ENCODE results near the gene SEL1L3.

SEL1L3 gene

DNA sequence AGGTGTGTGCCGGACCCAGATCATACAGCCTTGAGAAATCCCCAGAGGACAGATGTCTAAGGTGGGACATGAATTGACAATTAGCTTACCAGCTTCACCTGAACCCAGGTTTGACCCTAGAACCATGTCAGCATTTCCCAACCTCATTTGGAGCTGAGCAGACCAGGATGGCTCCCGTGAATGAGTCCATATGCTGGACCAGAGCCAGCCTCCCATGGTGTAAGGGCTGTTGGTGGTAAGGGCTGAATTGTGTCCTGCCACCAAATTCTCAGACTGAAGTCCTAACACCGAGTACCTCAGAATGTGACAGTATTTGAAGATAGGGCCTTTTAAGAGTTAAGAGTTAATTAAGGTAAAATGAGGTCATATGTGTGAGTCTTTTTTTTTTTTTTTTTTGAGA, 118.8 kb downstream of the SEL1L3 start:
- in situ Hi-C loops (cut with MboI; ENCODE audit: low sequenced_read_pairs, unreplicated experiment), result no loop called here
- TF ChIP-seq, protein P1, sequence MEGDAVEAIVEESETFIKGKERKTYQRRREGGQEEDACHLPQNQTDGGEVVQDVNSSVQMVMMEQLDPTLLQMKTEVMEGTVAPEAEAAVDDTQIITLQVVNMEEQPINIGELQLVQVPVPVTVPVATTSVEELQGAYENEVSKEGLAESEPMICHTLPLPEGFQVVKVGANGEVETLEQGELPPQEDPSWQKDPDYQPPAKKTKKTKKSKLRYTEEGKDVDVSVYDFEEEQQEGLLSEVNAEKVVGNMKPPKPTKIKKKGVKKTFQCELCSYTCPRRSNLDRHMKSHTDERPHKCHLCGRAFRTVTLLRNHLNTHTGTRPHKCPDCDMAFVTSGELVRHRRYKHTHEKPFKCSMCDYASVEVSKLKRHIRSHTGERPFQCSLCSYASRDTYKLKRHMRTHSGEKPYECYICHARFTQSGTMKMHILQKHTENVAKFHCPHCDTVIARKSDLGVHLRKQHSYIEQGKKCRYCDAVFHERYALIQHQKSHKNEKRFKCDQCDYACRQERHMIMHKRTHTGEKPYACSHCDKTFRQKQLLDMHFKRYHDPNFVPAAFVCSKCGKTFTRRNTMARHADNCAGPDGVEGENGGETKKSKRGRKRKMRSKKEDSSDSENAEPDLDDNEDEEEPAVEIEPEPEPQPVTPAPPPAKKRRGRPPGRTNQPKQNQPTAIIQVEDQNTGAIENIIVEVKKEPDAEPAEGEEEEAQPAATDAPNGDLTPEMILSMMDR (IDR thresholded peaks at IDR 0.05; ENCODE audit: borderline replicate concordance, control extremely low read depth, extremely low read depth, insufficient read depth, missing control alignments), result no peak
- DNase-seq (ENCODE audit: low spot score), result no peak

DNA sequence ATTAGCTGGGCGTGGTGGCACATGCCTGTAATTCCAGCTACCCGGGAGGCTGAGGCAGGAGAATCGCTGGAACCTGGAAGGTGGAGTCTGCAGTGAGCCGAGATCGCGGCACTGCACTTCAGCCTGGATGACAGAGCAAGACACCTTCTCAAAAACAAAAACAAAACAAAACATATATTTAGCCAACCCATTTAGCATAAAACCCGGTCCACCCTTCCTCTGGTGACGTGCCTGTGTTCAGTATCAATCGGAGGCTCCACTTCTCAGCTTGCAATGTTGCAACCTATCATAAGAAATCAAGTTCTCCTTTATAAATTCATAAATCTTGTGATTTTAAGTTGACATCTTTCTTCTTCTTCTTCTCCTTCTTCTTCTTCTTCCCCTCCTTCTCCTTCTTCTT, 133.2 kb downstream of the SEL1L3 start:
- no peak for DNase-seq (ENCODE audit: low spot score)
- TF ChIP-seq, protein P1 (IDR thresholded peaks at IDR 0.05; ENCODE audit: borderline replicate concordance, control extremely low read depth, extremely low read depth, insufficient read depth, missing control alignments), result no peak
- in situ Hi-C loops (cut with MboI; ENCODE audit: low sequenced_read_pairs, unreplicated experiment), result no loop called here

DNA sequence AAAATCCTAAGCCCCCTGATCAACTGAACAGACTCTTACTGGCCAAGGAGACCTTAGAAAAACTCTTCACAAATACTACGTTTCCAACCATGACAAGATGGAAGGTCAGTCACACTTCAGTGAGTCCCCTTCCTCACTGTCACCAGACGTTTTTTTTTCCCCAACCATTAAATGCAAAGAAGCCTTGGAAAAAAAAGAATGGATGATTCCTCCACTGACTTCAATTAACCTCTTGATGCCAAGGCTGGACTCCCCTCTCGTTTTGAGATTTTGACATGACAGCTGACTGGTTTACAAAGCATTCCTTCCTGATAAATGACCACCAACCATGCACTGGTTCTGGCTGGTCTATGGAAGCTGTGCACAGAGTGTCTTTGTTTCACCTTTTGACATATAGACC, 133.9 kb downstream of the SEL1L3 start:
- no peak for DNase-seq (ENCODE audit: low spot score)
- TF ChIP-seq, protein P1 (IDR thresholded peaks at IDR 0.05; ENCODE audit: borderline replicate concordance, control extremely low read depth, extremely low read depth, insufficient read depth, missing control alignments), result no peak
- in situ Hi-C loops (cut with MboI; ENCODE audit: low sequenced_read_pairs, unreplicated experiment), result no loop called here

DNA sequence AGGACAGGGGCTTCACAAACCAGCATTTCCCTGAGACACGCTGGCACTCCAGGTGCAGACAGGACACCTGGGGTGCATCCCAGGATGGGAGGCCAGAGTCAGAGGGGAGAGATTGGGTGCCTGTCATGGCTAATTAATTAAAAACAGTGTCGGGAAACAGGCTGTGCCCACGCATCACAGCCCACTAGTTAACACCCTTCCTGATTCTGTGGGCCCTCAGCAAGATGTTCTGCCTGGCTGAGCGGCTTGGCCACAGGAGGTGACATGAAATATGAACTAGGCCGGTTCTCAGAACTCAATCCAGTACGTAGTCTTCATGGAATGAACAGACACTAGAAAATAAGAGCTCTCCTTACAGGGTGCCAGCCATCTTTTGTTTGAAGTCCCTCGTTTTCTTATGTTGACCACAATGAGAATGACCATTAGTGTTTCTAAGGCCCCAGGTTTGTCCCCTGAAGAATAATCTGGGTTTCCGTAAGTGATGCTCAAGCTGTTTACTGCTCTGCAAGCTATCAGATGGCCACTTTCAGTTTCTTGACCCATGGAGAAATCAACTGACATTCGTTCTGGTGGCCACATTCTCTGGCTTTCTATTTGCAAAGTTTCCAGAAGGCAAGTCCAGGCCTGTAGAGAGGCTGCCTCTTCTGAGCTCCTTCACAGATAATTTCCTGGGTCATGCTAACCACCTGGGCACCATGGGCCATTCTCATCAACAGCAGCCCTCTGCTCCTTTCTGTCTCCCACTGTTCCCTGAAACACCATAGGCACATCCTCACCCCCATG, 134.9 kb downstream of the SEL1L3 start:
- in situ Hi-C loops (cut with MboI; ENCODE audit: low sequenced_read_pairs, unreplicated experiment), result no loop called here
- TF ChIP-seq, protein P1 (IDR thresholded peaks at IDR 0.05; ENCODE audit: borderline replicate concordance, control extremely low read depth, extremely low read depth, insufficient read depth, missing control alignments), result no peak
- DNase-seq (ENCODE audit: low spot score), result peak; percentile 36

DNA sequence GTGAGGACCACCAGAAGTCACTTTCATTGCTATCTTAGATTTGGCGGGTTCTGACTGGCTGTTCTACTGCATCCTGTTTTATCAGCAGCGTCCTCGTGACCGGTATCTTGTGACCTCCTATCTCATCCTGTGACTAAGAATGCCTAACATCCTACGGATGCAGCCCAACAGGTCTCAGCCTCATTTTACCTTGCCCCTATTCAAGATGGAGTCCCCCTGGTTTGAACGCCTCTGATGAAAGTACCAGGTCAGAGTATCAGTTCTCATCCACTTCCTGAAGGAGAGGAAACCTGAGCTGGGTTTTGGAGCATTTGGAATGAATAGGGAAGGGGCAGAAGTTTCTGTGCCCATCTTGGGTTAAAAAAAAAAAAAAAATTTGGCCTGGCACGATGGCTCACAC, 136.9 kb downstream of the SEL1L3 start:
- in situ Hi-C loops (cut with MboI; ENCODE audit: low sequenced_read_pairs, unreplicated experiment), result no loop called here
- TF ChIP-seq, protein P1 (IDR thresholded peaks at IDR 0.05; ENCODE audit: borderline replicate concordance, control extremely low read depth, extremely low read depth, insufficient read depth, missing control alignments), result no peak
- no peak for DNase-seq (ENCODE audit: low spot score)

DNA sequence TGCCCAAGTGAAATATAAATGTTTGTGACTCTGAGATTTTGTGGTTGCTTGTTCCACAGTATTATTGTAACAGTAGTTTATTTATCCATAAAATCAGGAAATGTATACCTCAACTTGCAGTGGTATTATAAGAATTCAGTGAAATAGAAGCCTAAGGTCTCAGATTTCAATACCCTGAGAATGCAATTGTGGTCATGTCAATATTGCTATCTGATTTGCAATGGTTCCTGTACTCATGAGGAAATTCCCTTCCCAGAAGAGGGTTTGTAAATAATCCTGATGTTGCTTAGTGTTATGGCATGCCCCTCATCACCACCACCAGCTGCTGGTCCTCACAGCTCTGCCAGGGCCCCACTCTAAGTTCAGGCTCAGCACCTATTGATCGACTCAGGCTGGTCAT, 139.4 kb downstream of the SEL1L3 start:
- in situ Hi-C loops (cut with MboI; ENCODE audit: low sequenced_read_pairs, unreplicated experiment), result no loop called here
- no peak for DNase-seq (ENCODE audit: low spot score)
- TF ChIP-seq, protein P1 (IDR thresholded peaks at IDR 0.05; ENCODE audit: borderline replicate concordance, control extremely low read depth, extremely low read depth, insufficient read depth, missing control alignments), result no peak
